ENCODE data around the gene C1QL1. TPM values are rescaled to one million over a fixed set of nuclear protein-coding genes. Genes with fewer than 3 reads are reported as not detected.

Gene C1QL1
- polyA plus RNA-seq, 1 donor (not counting 4 experiments of a cell fraction or from before 2014, with no cell fraction given) = 0.04 TPM

DNA sequence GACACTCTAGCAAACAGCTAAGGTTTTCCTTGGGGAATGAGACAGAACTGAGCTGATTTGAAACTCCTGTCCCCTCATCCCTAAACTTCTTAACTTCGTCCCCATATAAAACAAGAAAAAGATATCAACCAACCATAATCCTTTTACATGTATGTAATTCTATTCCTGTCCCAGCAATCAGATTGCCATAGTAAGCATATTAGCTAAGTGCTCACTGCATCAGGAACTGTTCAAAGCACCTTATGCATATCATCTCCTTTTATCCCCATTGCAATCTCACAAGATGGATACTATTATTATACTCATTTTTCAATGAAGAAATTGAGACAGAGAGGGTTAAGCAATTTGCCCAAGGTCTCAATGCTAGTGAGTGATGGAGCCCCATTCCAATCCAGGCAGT, 27.3 kb downstream of the C1QL1 start:
- no peak for FAIRE-seq
- dilution Hi-C loops (cut with MboI; ENCODE audit: extremely low pct_ligation_motif_present, low sequenced_read_pairs) = no loop called here

DNA sequence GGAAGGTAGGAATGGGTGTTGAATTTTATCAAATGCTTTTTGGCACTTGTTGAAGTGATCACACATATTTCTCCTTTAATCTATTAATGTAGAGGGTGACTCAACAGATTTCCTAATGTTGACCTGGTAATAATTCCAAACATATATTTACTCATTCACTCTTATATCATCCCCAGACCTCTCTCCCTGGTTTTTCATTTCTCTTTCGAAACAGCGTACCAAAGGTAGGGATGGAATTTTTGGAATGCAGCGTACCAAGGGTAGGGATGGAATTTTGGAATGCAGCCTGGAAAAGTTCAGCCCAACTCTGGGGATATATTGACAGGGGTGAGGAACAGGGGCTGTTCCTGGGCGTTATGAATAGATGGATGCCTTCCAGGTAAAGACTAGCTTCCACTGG, 27.8 kb downstream of the C1QL1 start:
- TF ChIP-seq EZH2 (IDR thresholded peaks at IDR 0.05; ENCODE audit: low read length) = no peak
- TF ChIP-seq, protein P1, sequence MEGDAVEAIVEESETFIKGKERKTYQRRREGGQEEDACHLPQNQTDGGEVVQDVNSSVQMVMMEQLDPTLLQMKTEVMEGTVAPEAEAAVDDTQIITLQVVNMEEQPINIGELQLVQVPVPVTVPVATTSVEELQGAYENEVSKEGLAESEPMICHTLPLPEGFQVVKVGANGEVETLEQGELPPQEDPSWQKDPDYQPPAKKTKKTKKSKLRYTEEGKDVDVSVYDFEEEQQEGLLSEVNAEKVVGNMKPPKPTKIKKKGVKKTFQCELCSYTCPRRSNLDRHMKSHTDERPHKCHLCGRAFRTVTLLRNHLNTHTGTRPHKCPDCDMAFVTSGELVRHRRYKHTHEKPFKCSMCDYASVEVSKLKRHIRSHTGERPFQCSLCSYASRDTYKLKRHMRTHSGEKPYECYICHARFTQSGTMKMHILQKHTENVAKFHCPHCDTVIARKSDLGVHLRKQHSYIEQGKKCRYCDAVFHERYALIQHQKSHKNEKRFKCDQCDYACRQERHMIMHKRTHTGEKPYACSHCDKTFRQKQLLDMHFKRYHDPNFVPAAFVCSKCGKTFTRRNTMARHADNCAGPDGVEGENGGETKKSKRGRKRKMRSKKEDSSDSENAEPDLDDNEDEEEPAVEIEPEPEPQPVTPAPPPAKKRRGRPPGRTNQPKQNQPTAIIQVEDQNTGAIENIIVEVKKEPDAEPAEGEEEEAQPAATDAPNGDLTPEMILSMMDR (optimal IDR thresholded peaks at IDR 0.05 in 1 of 3, IDR thresholded peaks at IDR 0.05 in 1 of 3, conservative IDR thresholded peaks at IDR 0.05 in 1 of 3; ENCODE audit: extremely low read depth in 1 of 3, insufficient read depth in 2 of 3, low read length in 3 of 3) = no peak
- no peak for DNase-seq (ENCODE audit: low read depth, low spot score)
- FAIRE-seq = peak; percentile 48
- Histone ChIP-seq H3K27ac (ENCODE audit: control insufficient read depth, insufficient read depth, low read length) (peak overlapping the region; percentile 3), H3K27me3 (ENCODE audit: control insufficient read depth, extremely low read depth, insufficient read depth, low read length) (no peaks in the 10 kb centered on the region), H3K4me1 (ENCODE audit: control insufficient read depth, extremely low read depth, insufficient read depth, low read length) (peaks cover 25% of the 10 kb centered on the region), H4K20me1 (ENCODE audit: control insufficient read depth, extremely low read depth, insufficient read depth, low read length) (no peaks in the 10 kb centered on the region), H2AFZ (ENCODE audit: control insufficient read depth, low read length) (no peak overlapping the region), H3K4me2 (ENCODE audit: control insufficient read depth, extremely low read depth, insufficient read depth, low read depth, low read length) (peak overlapping the region; percentile 52), H3K9me1 (ENCODE audit: control insufficient read depth, extremely low read depth, insufficient read depth, low read length) (no peaks in the 10 kb centered on the region), H3K9ac (ENCODE audit: control insufficient read depth, extremely low read depth, insufficient read depth, low read length) (no peak overlapping the region), H3K36me3 (ENCODE audit: control insufficient read depth in 2 of 2, extremely low read depth in 1 of 2, insufficient read depth in 2 of 2, low read length in 2 of 2) (no peaks in the 10 kb centered on the region), H3K79me2 (ENCODE audit: control insufficient read depth, insufficient read depth, low read length) (peaks cover 67% of the 10 kb centered on the region), H3K9me3 (ENCODE audit: control insufficient read depth, low read depth, low read length) (no peaks in the 10 kb centered on the region), H3K4me3 (ENCODE audit: control insufficient read depth in 2 of 3, extremely low read depth in 1 of 3, insufficient read depth in 2 of 3, low read depth in 1 of 3, low read length in 3 of 3) (no peak overlapping the region)
- dilution Hi-C loops (cut with MboI; ENCODE audit: extremely low pct_ligation_motif_present, low sequenced_read_pairs) = no loop called here

More for the DNA sequence above, 27.3 kb downstream of the C1QL1 start:
- Histone ChIP-seq H3K4me3 (ENCODE audit: control insufficient read depth in 2 of 3, extremely low read depth in 1 of 3, insufficient read depth in 2 of 3, low read depth in 1 of 3, low read length in 3 of 3) (no peak overlapping the region), H3K79me2 (ENCODE audit: control insufficient read depth, insufficient read depth, low read length) (peaks cover 69% of the 10 kb centered on the region), H3K9ac (ENCODE audit: control insufficient read depth, extremely low read depth, insufficient read depth, low read length) (no peak overlapping the region), H3K4me1 (ENCODE audit: control insufficient read depth, extremely low read depth, insufficient read depth, low read length) (peaks cover 25% of the 10 kb centered on the region), H3K4me2 (ENCODE audit: control insufficient read depth, extremely low read depth, insufficient read depth, low read depth, low read length) (peak overlapping the region; percentile 52), H3K27me3 (ENCODE audit: control insufficient read depth, extremely low read depth, insufficient read depth, low read length) (no peaks in the 10 kb centered on the region), H2AFZ (ENCODE audit: control insufficient read depth, low read length) (no peak overlapping the region), H3K36me3 (ENCODE audit: control insufficient read depth in 2 of 2, extremely low read depth in 1 of 2, insufficient read depth in 2 of 2, low read length in 2 of 2) (no peaks in the 10 kb centered on the region), H3K27ac (ENCODE audit: control insufficient read depth, insufficient read depth, low read length) (peak overlapping the region; percentile 3), H3K9me3 (ENCODE audit: control insufficient read depth, low read depth, low read length) (no peaks in the 10 kb centered on the region), H3K9me1 (ENCODE audit: control insufficient read depth, extremely low read depth, insufficient read depth, low read length) (no peaks in the 10 kb centered on the region), H4K20me1 (ENCODE audit: control insufficient read depth, extremely low read depth, insufficient read depth, low read length) (no peaks in the 10 kb centered on the region)
- DNase-seq (ENCODE audit: low read depth, low spot score) = no peak
- TF ChIP-seq, protein P1 (optimal IDR thresholded peaks at IDR 0.05 in 1 of 3, IDR thresholded peaks at IDR 0.05 in 1 of 3, conservative IDR thresholded peaks at IDR 0.05 in 1 of 3; ENCODE audit: extremely low read depth in 1 of 3, insufficient read depth in 2 of 3, low read length in 3 of 3) = no peak
- no peak for TF ChIP-seq EZH2 (IDR thresholded peaks at IDR 0.05; ENCODE audit: low read length)
